ENCODE results near the gene MZT2B.
"Not testable (repeated sequence)": the region's sequence is repeated elsewhere in the genome, so short reads cannot be mapped to it uniquely, and the experiment has no call there.

MZT2B gene

DNA sequence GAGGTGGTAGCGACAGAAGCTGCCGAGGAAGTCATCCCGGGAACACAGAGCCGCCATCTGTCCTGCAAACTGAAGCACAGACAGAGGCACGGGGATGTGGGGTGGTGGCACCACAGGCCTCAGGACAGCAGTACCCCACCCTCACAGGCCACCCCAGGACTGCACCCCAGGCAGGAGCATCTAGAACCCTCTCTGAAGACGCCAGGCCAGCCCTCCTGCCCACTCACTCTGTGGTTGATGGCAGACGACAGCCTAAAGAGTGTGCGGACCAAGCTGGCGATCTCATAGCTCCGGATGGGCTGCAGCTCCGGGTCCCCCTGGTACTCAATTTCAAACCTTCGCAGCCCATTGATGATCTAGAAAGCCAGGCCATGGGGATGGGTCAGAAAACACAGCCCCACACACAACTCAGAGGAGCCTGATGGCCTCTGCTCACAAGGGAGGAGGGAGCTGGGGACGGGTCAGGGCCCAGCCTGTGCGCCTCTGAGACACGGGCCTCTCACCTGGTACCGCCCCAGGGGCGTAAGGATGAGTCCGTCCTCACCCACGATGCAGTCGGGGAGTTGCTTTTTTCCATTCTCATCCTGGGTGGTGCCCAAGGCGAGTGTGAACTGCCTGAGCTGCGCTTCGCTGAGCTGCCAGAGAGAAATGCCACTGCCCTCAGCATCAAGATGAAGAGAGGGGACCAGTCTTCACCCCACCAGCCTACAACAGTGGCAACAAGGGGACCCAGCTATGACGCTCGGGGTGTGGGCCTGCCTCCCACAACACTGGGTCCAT lies 29.1 kb upstream of the MZT2B start:
- no peak for DNase-seq

- DNase-seq = not testable (repeated sequence)
These were observed 28.2 kb upstream of the MZT2B start for GRCh38 chr2:130153721-130154422.

GRCh38 chr2:130154423-130154770 lies 27.7 kb upstream of the MZT2B start:
- not testable (repeated sequence) for DNase-seq

- no peak for DNase-seq
These were observed 27.0 kb upstream of the MZT2B start for GRCh38 chr2:130154773-130155765.

- DNase-seq = not testable (repeated sequence)
These were observed 26.0 kb upstream of the MZT2B start for GRCh38 chr2:130155956-130156623.

GRCh38 chr2:130156624-130157004 lies 25.4 kb upstream of the MZT2B start:
- no peak for DNase-seq

DNA sequence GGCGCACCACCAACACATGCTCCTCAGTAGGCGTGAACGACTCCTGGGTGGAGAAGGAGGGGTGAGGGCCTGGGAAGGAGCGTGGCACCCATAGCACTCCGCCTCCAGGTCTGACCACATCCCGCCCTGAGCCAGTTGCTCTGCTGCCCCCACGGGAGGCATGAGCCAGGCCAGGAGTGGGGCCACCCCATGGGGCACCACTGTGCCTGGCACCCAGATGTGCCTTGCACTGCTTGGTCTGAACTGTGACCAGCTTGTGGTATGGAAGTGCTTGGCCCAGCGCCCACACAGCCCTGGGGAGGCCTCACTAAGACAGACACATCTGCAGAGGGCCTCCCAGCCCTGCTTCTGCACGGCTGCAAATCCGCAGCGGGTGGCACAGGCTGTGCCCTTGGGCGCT lies 24.7 kb upstream of the MZT2B start:
- DNase-seq = not testable (repeated sequence)

DNA sequence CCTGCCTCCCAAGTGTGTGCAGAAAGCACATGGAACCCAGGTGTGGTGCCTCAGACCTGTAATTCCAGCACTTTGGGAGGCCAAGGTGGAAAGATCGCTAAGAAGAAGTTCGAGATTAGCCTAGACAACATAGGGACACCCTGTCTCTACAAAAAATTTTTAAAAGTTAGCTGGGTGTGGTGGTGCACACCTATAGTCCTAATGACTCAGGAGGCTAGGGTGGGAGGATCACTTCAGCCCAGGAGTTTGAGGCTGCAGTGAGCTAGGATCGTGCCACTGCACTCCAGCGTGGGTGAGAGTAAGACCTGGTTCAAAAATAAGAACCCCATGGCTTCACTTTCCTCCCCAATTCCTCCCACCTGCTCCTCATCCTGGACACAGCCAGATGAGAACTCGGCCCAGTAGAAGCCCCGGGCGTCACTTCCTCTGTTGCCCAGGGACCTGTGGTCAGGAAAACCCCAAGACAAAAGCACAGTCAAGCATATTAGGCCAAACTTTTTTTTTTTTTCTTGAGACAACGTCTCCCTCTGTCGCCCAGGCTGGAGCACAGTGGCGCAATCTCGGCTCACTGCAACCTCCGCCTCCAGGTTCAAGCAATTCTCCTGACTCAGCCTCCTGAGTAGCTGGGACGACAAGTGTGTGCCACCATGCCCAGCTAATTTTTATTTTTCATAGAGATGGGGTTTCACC lies 24.1 kb upstream of the MZT2B start:
- DNase-seq = not testable (repeated sequence)

GRCh38 chr2:130158631-130159030 lies 23.4 kb upstream of the MZT2B start:
- no peak for DNase-seq

DNA sequence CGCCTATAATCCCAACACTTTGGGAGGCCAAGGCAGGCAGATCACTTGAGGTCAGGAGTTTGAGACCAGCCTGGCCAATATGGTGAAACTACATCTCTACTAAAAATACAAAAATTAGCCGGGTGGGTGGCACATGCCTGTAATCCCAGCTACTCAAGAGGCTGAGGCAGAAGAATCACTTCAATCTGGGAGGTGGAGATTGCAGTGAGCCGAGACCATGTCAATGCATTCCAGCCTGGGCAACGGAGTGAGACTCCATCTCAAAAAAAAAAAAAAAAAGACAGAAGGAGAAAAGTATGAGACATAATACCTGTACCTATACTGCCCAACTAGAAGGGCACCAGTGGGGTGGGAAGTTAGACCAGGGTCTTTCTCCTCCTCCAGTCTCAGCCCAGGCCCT lies 22.7 kb upstream of the MZT2B start:
- not testable (repeated sequence) for DNase-seq

DNA sequence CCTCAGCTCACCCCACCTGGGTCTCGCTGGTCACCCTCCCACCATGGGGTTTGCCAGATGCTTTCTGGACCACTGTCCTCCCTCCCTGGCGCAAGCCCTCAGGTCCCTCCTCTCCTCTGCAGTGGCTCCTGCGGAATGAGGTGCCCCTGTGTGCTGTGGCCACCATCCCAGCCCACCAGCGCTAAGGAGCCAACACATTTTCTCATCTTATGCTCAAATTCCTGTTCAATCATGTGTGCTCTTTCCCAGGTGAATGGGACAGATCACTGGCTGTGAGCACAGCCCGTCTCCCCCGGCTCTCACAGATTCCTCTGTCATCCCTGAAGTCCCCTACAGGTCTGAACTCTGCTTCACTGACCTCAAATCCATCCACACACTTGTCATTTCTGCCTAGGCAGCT lies 21.9 kb upstream of the MZT2B start:
- no peak for DNase-seq

DNA sequence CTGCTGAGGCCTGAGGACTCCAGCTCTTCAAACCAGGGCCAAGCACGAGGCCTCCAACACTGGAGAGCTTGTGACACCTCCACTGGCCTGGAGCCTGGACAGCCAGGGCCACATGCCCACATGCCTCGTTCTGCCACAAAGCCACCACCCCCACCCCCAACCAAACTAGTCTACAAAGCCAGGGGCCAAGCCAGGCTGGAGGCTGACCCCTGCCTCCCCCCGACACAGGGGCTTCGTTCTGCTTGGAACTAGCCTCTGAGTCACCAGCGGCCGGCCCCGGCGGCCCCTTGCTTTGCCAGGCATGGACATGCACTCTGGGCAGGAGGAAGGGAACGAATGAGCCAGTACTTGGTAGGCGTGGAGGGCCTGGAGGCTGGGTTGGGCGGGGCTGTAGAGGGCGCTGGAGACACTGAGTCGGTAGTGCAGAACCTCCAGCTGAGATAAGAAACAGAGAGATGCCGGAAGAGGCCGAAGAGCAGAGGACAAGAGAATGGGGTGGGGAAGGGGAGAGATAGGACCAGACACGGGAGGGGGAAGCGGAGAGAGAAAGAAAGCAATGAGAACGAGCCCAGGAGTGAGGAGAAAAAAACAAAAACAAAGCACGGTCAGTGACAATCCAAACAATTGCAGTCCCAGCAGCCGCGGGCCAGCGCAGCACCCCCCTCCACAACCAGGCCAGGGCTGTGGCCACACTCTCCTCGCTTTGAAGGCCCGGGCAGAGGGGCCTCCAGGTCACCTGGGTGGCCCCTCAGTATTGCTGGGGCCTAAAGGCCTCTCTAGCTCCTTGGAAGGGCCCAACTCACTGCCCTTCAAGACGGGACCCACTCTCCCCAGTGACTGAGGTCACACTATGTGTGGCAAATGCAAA lies 21.0 kb upstream of the MZT2B start:
- not testable (repeated sequence) for DNase-seq

GRCh38 chr2:130162486-130162885 lies 19.6 kb upstream of the MZT2B start:
- DNase-seq = not testable (repeated sequence)

- no peak for DNase-seq
These were observed 19.1 kb upstream of the MZT2B start for GRCh38 chr2:130162968-130163367.

- DNase-seq = no peak
These were observed 16.6 kb upstream of the MZT2B start for GRCh38 chr2:130165293-130166016.

DNA sequence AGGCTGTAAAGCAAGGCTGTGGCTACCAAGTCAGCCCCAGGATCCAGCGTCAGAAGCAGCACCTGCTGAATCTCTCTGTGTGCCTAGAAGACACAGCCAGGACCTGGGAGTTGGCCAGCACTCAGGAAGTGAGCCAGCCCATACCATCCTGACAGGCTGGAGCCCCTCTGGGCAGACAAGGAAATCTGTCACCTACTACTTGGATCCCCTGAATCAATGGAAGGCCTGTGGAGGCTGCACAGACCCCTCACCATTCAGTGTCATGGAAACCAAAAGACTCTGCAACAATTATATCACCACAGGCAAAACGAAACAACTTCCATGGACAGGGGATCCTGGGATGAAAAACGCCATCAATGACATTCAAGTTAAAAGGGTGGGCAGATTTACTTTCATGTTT lies 15.5 kb upstream of the MZT2B start:
- not testable (repeated sequence) for DNase-seq

DNA sequence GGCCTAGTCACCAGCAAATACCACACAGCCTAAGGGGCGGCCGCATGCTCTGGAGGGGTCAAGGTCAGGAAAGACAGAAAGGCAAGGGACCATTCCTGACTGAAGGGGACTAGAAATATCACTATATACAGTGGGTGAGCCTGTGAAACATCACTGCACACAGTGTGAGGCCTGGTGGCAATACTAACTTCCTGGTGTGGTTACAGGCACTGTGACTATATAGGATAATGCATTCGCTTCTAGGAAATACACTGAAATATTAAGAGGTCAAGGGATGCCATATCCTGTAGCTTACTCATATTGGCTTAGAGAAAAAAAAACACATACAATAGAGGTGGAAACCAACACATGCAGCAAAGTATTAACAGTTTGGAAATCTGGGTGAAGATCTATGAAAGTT lies 12.9 kb upstream of the MZT2B start:
- DNase-seq = not testable (repeated sequence)

- DNase-seq = no peak
These were observed 12.2 kb upstream of the MZT2B start for GRCh38 chr2:130169896-130170295.

DNA sequence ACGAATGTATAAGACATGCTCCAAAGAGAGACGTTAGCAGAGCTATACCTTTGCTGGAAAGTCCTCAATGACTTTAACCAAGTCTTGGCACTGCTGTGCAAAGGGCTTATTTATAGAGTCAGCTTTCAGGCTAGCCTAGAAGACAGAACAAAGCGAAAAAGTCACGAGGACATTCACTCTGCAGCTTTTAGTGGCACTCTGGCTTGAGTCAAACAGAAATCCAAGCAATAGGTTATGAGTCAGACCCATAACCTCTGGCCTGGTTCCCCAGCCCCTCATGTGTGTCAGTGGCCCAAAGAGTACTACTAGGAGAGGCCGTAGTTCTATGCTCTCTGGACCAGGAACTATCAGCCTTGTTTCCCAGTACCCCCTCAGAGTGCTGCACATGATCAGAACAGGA lies 7.2 kb upstream of the MZT2B start:
- not testable (repeated sequence) for DNase-seq
